ENCODE results near the gene PDE4C.
"Not testable (repeated sequence)": the region's sequence is repeated elsewhere in the genome, so short reads cannot be mapped to it uniquely, and the experiment has no call there.

Gene PDE4C

DNA sequence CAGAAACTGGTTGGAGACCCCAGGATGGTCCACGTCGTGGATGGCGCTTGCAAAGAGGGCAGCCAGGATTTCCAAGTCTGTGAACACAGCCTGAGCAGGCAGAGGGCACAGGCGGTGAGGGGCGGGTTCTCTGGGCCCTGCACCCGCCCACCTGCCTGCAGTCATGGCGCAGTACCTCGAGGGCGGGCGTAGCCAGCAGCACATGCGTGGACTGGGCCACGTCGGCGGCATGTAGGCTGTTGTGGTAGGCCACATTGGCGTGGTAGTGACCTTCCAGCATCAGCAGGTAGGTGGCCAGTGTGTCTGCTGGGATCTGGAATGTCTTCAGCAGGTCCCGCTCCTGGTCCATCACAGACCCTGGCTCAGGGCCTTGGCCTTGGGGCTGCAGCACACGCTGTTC is 8.1 kb downstream of the PDE4C start:
- Histone ChIP-seq H3K9ac (ENCODE audit: low read depth, low read length) (no peak overlapping the region), H3K4me3 (ENCODE audit: low read length) (no peak overlapping the region), H3K9me3 (ENCODE audit: insufficient read depth, low read depth, low read length) (no peaks in the 10 kb centered on the region), H3K27me3 (ENCODE audit: insufficient read depth, low read length) (peaks cover 10% of the 10 kb centered on the region; the same call in 1 of the 2 replicates), H3K27ac (ENCODE audit: low read length) (no peak overlapping the region), H3K4me1 (ENCODE audit: insufficient read depth, low read length) (peaks cover 3% of the 10 kb centered on the region; the same call in 1 of the 2 replicates), H3K36me3 (ENCODE audit: insufficient read depth, low read depth, low read length) (no peaks in the 10 kb centered on the region)

DNA sequence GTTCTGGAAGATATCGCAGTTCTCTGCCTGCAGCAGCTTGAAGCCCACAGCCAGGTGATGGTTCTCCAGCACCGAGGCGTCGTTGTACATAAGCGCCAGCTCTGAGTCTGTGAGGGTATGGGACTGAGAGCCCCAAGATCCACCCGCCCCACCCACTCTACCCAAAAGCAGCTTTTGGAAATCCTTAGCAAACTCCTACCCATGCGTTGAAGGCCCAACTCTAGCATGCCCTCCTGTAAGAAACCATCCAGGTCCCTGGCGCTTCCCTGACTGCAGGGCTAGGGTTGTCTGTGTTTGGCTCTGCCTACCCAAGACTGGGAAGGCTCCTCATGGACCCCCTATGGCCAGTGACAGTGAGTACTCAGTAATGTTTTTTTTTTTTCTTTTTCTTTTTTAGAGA is 9.4 kb downstream of the PDE4C start:
- Histone ChIP-seq H3K27ac (ENCODE audit: low read length) (no peak overlapping the region), H3K9me3 (ENCODE audit: insufficient read depth, low read depth, low read length) (no peaks in the 10 kb centered on the region), H3K36me3 (ENCODE audit: insufficient read depth, low read depth, low read length) (no peaks in the 10 kb centered on the region), H3K4me3 (ENCODE audit: low read length) (no peak overlapping the region), H3K9ac (ENCODE audit: low read depth, low read length) (no peak overlapping the region), H3K27me3 (ENCODE audit: insufficient read depth, low read length) (peaks cover 10% of the 10 kb centered on the region; the same call in 1 of the 2 replicates), H3K4me1 (ENCODE audit: insufficient read depth, low read length) (peaks cover 3% of the 10 kb centered on the region; the same call in 1 of the 2 replicates)

DNA sequence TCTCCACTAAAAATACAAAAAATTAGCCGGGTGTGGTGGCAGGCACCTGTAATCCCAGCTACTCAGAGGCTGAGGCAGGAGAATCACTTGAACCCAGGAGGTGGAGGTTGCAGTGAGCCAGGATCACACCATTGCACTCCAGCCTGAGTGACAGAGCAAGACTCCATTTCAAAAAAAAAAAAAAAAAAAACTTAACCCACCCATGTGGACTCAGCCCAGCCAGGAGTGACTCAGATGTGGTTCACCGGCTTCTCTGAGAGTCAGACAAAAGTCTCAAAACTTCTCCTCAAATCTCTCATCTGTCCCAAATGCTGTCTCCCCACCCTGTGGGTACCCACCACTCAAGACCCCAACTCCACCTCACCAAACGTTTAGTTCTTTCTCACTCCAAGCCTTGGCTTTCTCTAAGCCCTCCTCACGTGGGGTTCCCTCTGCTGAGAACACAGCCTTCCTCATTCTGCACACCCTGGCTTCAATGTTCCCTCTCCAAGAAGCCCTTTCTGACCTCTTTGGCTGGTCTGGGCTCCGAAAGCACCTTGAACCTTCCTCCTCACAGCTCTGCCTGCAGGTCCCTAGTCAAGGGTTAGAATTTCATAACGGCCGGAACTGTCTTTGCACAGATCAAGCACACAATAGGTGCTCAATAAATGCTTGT is 11.3 kb downstream of the PDE4C start:
- H3K4me3 ChIP-seq (ENCODE audit: low read length) = no peak overlapping the region
- H3K9ac ChIP-seq (ENCODE audit: low read depth, low read length) = no peak overlapping the region
- H3K27ac ChIP-seq (ENCODE audit: low read length) = no peak overlapping the region
- no peaks in the 10 kb centered on the region for H3K4me1 ChIP-seq (ENCODE audit: insufficient read depth, low read length)
- peaks cover 3% of the 10 kb centered on the region; the same call in 1 of the 2 replicates for H3K27me3 ChIP-seq (ENCODE audit: insufficient read depth, low read length)
- H3K9me3 ChIP-seq (ENCODE audit: insufficient read depth, low read depth, low read length) = no peaks in the 10 kb centered on the region
- H3K36me3 ChIP-seq (ENCODE audit: insufficient read depth, low read depth, low read length) = no peaks in the 10 kb centered on the region

DNA sequence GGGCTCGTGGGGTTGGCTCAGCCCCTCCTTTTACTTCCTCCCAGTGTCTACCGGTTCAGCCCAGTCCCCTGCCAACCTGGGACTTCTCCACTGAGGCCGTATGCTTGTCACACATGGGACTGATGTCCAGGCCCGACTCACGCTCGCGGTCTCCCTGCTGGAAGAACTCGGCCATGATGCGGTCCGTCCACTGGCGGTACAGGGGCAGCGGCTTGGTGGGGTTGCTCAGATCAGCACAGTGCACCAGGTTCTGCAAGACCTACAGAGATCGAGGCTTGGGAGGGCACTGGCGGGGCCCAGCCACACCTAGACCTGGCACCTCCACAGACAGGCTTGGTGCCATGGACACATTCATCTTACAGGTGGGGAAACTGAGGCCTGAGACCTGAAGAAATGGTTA is 14.6 kb downstream of the PDE4C start:
- Histone ChIP-seq H3K9me3 (ENCODE audit: insufficient read depth, low read depth, low read length) (no peaks in the 10 kb centered on the region), H3K4me3 (ENCODE audit: low read length) (no peak overlapping the region), H3K36me3 (ENCODE audit: insufficient read depth, low read depth, low read length) (no peaks in the 10 kb centered on the region), H3K27me3 (ENCODE audit: insufficient read depth, low read length) (no peaks in the 10 kb centered on the region), H3K27ac (ENCODE audit: low read length) (no peak overlapping the region), H3K4me1 (ENCODE audit: insufficient read depth, low read length) (no peaks in the 10 kb centered on the region), H3K9ac (ENCODE audit: low read depth, low read length) (no peak overlapping the region)

DNA sequence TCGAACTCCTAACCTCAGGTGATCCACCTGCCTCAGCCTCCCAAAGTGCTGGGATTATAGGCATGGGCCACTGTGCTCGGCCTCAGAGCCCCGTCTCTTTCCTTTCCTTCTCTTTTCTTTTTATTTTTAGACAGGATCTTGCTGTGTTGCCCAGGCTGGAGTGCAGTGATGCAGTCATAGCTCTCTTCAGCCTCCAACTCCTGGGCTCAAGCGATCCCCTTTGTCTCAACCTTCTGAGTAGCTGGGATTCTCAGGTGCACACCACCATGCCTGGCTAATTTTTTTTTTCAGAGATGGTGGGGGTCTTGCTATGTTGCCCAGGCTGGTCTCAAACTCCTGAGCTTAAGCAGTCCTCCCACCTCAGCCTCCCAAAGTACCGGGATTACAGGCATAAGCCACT is 16.3 kb downstream of the PDE4C start:
- not testable (repeated sequence) for H3K4me3 ChIP-seq (ENCODE audit: low read length); H3K9me3 ChIP-seq (ENCODE audit: insufficient read depth, low read depth, low read length); H3K36me3 ChIP-seq (ENCODE audit: insufficient read depth, low read depth, low read length); H3K27ac ChIP-seq (ENCODE audit: low read length); H3K9ac ChIP-seq (ENCODE audit: low read depth, low read length); H3K4me1 ChIP-seq (ENCODE audit: insufficient read depth, low read length); H3K27me3 ChIP-seq (ENCODE audit: insufficient read depth, low read length)

DNA sequence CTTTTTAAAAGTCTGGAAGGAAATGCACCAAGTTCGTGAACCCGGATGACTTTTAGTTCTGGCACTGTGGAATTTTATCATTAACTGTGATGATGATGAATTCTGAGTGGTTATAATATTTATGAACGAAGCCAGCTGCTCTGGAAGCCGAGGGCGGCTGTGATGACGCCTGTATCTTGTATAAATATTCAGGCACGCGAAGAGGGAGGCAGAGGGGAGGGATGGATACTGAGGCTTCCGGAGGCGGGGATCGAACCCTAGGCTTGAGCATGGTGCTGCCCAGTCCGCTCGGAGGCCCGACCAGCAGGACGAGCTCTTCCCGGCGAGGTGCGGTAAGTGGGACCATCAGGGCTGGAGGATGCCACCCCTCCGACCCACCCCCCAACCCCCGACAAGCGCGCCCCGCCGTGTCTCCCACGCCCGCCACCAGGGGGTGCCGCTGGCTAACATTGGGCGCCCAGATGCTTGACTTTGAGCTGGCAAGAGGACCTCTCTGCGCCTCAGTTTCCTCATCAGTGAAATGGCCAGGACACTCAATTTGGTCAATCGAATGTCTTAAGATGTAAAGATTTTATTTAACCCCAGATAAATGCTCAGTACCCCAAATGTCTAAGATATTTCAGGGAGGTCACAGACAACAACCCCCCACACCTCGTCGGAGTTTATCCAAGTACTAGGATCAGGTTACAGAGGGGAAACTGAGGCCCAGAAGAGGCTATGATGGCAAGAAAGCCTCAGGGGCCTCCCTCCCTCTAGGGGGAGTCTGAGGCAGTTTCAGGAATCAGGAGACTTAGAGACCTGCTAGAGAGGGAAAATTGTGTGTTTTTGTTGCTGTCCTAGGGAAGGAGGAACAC is 17.9 kb downstream of the PDE4C start:
- no peak overlapping the region for H3K9ac ChIP-seq (ENCODE audit: low read depth, low read length)
- peaks cover 7% of the 10 kb centered on the region; the same call in 1 of the 2 replicates for H3K4me1 ChIP-seq (ENCODE audit: insufficient read depth, low read length)
- H3K4me3 ChIP-seq (ENCODE audit: low read length) = no peak overlapping the region
- H3K9me3 ChIP-seq (ENCODE audit: insufficient read depth, low read depth, low read length) = no peaks in the 10 kb centered on the region
- H3K27ac ChIP-seq (ENCODE audit: low read length) = no peak overlapping the region
- H3K27me3 ChIP-seq (ENCODE audit: insufficient read depth, low read length) = peaks cover 2% of the 10 kb centered on the region
- H3K36me3 ChIP-seq (ENCODE audit: insufficient read depth, low read depth, low read length) = no peaks in the 10 kb centered on the region

DNA sequence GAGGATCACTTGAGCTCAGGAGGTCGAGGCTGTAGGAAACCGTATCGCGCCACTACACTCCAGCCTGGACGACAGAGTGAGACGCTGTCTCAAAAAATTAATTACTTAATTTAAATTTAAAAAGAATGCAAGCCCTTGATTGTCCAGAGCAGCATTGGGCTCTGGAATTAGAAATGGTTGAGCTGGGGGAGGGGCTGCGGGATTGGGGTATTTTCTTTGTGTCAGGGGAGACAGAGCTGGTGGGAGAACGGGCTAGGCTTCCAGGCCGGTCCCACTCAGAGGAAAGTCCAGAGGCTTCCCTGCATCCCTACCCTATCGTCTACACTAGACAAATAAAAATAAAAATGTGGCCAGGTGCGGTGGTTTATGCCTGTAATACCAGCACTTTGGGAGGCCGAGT is 20.2 kb downstream of the PDE4C start:
- Histone ChIP-seq H3K9ac (ENCODE audit: low read depth, low read length) (peak overlapping the region; percentile 89), H3K4me3 (ENCODE audit: low read length) (peak overlapping the region; percentile 82), H3K9me3 (ENCODE audit: insufficient read depth, low read depth, low read length) (no peaks in the 10 kb centered on the region), H3K27me3 (ENCODE audit: insufficient read depth, low read length) (peaks cover 6% of the 10 kb centered on the region), H3K36me3 (ENCODE audit: insufficient read depth, low read depth, low read length) (no peaks in the 10 kb centered on the region), H3K27ac (ENCODE audit: low read length) (peak overlapping the region; percentile 34), H3K4me1 (ENCODE audit: insufficient read depth, low read length) (peaks cover 7% of the 10 kb centered on the region; the same call in 1 of the 2 replicates)

DNA sequence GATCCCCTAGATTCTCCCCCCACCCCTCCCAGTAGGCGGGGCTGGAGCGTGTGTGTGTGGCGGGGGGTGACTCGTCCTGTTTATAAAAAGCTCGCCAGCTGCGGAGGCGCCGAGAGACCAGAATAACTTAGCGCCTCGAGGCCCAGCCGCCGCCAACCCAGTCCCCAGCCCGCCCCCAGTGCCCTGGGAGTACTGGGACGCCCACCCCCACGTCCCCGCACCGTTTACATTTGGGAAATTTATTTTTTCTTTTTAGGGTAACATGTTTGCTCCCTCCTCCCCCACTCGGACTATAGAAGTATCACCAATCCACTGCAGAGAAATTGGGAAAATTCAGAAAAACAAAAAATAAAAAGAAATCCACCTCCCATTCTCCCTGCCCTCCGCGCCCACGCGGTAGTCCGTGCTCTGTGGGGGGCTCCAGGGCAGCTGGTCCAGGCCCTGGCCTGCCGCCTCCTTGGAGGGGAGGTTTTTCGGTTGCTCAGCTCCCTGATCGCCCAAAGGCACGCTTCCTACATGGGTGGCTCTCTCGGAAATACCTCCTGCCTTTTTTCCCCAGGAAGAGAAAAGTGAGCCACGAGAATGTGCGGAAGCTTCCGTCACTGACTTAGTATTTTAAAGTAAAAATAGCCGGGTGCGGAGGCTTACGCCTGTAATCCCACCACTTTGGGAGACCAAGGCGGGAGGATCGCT is 20.9 kb downstream of the PDE4C start:
- H3K4me3 ChIP-seq (ENCODE audit: low read length) = peak overlapping the region; percentile 82
- peaks cover 6% of the 10 kb centered on the region for H3K27me3 ChIP-seq (ENCODE audit: insufficient read depth, low read length)
- peaks cover 7% of the 10 kb centered on the region; the same call in 1 of the 2 replicates for H3K4me1 ChIP-seq (ENCODE audit: insufficient read depth, low read length)
- H3K36me3 ChIP-seq (ENCODE audit: insufficient read depth, low read depth, low read length) = peaks cover 2% of the 10 kb centered on the region; the same call in 1 of the 2 replicates
- H3K9ac ChIP-seq (ENCODE audit: low read depth, low read length) = peak overlapping the region; percentile 89
- no peaks in the 10 kb centered on the region for H3K9me3 ChIP-seq (ENCODE audit: insufficient read depth, low read depth, low read length)
- peak overlapping the region; percentile 90 for H3K27ac ChIP-seq (ENCODE audit: low read length)

DNA sequence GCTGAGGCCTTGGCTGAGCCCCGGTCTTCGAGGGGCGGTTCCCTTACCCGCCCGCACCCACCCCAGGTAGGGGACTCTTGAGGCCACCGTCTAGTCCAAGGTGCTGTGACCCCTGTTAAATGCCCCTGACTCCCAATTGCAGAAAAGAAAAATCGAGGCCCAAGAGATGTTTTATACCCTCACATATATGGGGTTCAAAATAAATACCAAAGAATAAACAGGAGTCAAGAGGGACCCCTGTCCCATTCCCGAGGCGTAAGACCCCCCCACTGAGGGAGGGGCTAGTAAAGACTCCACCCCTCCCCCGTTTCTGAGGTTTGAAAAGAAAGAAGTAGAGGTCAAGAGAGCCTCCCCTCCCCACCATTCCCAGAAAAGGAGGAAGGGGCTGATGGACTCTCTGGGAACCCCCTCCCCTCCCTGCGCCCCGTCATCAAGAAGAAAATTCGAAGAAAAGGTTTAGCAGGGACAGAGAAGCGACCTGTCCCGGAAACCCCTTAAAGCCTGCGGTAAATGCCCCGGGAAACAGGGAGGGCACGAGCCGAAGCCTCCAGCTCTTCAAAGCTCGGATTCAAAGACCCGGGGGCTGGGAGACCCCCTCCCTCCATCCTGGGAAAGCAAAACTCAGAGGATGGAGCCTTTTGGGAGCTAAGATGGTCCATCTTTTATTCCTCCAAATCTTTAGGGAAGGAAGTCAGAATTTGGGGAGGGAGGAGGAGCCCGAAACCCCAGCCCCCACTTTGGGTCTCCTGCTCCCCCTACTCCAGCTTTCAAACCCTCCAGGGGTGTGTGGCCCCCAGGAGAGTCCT is 21.6 kb downstream of the PDE4C start:
- peaks cover 9% of the 10 kb centered on the region; the same call in 1 of the 2 replicates for H3K36me3 ChIP-seq (ENCODE audit: insufficient read depth, low read depth, low read length)
- H3K9ac ChIP-seq (ENCODE audit: low read depth, low read length) = peak overlapping the region; percentile 89; the same call in 1 of the 2 replicates
- H3K27me3 ChIP-seq (ENCODE audit: insufficient read depth, low read length) = peaks cover 6% of the 10 kb centered on the region
- H3K4me3 ChIP-seq (ENCODE audit: low read length) = peak overlapping the region; percentile 82
- H3K9me3 ChIP-seq (ENCODE audit: insufficient read depth, low read depth, low read length) = no peaks in the 10 kb centered on the region
- H3K27ac ChIP-seq (ENCODE audit: low read length) = peak overlapping the region; percentile 90
- peaks cover 7% of the 10 kb centered on the region; the same call in 1 of the 2 replicates for H3K4me1 ChIP-seq (ENCODE audit: insufficient read depth, low read length)

DNA sequence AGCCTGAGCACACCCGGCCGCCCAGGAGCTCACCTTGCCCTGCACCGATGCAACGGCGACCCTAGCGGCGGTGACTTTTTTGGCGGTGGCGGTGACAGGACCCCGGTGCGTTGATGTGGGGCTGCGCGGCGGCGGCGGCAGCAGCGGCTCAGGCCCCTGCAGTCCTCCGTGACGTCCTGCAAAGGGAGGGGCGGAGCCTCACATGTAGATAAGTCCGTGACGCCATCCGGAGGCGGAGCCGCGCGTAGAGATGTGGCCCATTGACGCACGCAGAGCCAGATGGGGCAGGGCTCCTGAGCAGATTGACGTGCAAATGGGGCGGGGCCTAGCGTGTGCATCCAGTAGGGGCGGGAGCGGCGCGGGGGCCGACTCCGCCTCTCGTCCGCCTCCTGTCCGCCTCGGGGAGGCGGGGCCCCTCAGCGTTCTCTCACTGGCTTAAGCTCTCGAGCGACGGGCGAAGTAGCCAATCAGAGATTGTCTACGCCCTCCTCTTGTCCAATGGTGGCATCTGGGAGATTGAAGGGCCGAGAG is 22.3 kb downstream of the PDE4C start, which contains the start of gene RAB3A:
TSS of gene RAB3A (minus strand) at position 180 of the 531 bp plus-strand sequence. CDS start 1,302 bp downstream, outside the sequence.
- H3K9me3 ChIP-seq (ENCODE audit: insufficient read depth, low read depth, low read length) = no peaks in the 10 kb centered on the region
- H3K4me1 ChIP-seq (ENCODE audit: insufficient read depth, low read length) = peaks cover 7% of the 10 kb centered on the region; the same call in 1 of the 2 replicates
- peak within 1 kb of the TSS; percentile 89; the same call in 1 of the 2 replicates for H3K9ac ChIP-seq (ENCODE audit: low read depth, low read length)
- peaks cover 16% of the 10 kb centered on the region; the same call in 1 of the 2 replicates for H3K36me3 ChIP-seq (ENCODE audit: insufficient read depth, low read depth, low read length)
- peak within 1 kb of the TSS; percentile 90 for H3K27ac ChIP-seq (ENCODE audit: low read length)
- H3K27me3 ChIP-seq (ENCODE audit: insufficient read depth, low read length) = peaks cover 6% of the 10 kb centered on the region
- H3K4me3 ChIP-seq (ENCODE audit: low read length) = peak within 1 kb of the TSS; percentile 86
